ENCODE measurements around the gene UQCR10.
A peak's percentile ranks its signal among the peaks of the same experiment; 100 is the strongest.

UQCR10 gene

DNA sequence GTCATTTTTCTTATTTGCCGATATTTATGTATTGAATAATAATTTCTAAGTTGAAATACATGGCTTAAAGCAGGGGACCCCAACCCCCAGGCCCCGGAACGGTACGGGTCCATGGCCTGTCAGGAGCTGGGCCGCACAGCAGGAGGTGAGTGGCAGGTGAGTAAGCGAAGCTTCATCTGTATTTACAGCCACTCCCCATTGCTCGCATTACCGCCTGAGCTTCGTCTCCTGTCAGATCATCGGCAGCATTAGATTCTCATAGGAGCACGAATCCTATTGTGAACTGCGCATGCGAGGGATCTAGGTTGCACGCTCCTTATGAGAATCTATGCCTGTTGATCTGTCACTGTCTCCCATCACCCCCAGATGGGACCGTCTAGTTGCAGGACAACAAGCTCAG lies 4.9 kb upstream of the UQCR10 start:
- no peak for DNase-seq (ENCODE audit: low spot score)

DNA sequence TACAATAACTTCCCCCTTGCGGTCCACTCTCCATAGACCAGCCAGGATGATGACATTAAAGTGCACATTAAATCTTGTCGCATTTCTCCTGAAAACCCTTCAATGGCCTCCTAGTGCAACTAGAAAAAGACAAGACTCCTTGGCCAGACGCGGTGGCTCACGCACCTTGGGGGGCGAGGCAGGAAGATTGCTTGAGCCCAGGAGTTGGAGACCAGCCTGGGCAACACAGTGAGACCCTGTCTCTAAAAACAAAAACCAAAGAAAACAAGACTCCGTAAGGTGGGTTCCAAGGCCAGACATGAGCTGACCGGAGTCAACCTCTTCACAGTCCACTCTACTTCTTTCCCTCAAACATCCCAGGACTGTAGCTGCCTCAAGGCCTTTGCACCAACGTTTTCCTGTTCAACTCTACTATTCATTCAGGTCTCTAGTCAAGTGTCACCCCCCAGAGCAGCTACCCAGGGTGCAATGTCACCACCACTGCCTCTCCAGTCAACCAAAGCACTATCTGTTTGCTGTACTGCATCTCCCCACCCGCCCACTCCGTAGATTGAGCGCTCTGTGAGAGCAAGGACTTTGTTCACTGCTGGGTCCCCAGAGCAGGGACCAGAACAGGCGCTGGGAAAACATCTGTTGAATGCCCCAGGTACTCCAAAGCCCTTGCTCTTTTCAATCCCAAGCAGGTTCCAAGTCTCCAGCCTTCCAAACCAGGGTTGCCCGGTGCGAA lies 1.1 kb upstream of the UQCR10 start:
- no peak for DNase-seq (ENCODE audit: low spot score)

DNA sequence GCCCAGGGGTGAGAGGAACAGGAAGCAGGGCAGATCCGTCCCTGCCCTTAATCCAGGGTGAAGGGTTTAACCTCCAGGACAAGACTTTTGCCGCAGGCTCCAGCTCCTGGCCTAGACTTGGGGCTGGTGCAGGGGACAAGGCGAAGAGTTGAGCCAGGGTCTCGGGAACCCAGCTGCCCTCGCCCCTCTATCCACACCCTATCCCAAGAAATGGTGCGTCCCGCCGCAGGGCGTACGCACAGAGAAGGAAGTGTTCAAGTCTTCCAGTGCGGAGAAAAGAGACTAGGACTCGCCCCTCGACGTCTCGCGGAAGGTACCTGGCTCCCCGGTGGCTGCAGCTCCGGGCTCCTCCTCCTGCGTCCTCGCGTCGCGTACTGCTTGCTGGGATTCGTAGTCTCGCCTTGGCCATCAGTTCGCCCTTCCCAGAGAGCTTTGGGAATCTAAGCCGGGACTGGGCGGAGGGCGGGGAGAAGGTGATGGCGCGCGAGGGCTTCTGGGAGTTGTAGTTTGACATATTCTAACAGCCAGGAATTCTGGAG lies 468 bp upstream of the UQCR10 start, which contains the start of gene ZMAT5:
Gene ZMAT5 (minus strand): TSS at position 376 of the 539 bp plus-strand sequence. CDS start 18,463 bp downstream, outside the sequence.
- peak; percentile 98 for DNase-seq (ENCODE audit: low spot score)

DNA sequence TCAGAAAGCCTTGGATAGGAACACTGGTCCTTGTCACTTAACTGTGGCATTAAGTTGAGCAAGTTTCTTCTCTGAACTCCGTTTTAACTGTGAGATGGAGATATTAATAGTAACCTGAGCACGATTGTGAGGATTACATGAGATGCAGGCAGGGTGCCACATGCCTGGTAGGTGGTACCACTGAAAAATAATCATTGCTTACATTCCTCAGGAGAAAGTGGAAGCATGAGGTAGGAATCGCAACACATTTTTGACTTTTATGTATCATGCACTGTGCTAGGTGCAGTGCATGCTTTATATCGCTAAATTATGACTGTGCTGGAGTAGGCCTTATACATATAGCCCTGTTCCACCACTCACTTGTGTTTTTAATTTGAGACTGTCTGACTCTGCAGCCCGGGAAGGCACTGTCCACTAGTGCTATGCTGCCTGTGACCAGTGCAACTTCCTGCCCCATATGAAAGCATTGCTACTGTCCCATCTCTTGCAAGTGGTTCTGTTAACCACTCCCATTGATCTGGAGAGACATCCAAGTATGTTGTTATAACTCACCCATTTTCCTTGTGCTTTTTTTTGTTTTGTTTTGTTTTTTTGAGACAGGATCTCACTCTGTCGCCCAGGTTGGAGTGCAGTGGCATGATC lies 1.0 kb downstream of the UQCR10 start:
- no peak for DNase-seq (ENCODE audit: low spot score)

DNA sequence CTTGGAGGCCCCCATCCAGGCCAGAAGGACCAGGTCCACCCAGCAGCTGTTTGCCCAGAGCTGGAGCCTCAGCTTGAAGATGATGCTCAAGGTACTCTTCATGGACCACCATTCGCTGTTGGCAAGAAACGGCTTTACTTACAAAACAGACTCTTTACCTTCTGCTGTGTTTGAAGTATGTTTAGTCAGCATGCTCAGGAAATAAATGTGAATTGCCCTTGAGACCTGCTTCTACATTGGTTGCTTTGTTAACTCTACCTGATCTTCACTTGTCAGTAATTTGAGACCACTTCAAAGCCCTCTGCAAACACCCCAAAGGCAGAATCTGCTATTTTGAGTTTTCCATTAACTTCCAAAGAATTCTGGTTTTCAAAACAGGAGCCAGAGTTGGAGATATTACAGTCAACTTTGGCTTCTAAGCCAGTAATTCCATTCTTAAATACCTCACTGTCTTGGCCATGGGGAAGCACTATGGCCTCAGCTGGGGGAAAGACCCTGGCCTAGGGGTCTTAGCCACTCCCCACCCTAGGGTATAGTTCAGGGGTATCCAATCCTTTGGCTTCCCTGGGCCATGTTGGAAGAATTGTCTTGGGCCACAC lies 2.7 kb downstream of the UQCR10 start:
- DNase-seq (ENCODE audit: low spot score): no peak

DNA sequence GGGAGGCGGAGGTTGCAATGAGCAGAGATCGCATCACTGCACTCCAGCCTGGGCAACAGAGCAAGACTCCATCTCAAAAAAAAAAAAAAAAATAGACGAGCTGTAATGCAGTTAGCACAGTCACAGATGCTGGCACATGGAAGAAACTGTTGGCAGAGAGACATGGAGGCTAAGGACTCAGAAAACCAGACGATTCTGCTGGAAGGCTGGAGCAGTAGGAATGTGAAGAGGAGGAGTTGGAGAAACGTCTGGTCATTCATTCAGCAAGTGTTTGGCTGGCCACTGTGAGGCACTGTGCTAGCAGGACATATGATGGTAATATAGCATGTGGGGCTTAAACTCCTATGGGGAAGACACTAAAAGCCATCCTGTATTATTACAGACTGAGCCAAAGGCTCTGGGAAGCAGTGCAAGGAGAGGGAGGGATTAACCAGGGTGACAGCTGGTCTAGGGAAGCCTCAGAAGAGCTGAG lies 5.0 kb downstream of the UQCR10 start:
- no peak for DNase-seq (ENCODE audit: low spot score)

DNA sequence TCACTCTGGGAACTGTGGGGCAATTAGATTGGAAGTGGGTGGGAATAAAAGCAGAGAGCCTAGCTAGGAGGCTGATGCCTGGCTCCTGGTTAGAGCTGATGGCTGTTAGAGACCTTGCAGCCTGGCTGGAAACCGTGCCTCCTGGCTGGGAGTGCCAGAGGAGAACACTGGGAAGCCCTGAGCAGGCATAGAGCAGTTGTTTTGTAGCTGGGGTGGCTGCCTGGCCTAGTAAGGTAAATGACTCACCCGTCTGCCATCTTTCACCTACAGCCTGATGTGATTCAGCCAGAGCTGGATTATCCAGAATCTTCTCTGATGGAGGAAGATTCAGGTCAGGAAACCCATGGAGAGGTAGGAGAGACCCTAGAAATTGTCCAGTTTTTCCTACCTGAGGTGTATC lies 6.1 kb downstream of the UQCR10 start:
- no peak for DNase-seq (ENCODE audit: low spot score)

DNA sequence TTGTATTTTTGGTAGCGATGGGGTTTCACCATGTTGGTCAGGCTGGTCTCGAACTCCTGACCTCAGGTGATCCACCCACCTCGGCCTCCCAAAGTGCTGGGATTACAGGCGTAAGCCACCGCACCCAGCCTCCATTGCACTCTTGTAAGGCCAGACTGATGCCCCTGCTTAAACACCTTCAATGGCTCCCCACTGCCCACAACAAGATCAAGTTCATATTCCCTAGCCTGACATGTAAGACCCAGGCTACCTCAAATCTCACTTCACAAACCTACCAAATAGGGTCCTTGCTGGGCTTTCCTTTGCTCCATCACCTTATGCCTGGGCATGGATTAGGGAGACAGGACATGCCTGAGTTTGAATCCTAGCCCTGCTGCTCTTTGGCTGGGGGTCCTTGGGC lies 13.1 kb downstream of the UQCR10 start:
- no peak for DNase-seq (ENCODE audit: low spot score)

DNA sequence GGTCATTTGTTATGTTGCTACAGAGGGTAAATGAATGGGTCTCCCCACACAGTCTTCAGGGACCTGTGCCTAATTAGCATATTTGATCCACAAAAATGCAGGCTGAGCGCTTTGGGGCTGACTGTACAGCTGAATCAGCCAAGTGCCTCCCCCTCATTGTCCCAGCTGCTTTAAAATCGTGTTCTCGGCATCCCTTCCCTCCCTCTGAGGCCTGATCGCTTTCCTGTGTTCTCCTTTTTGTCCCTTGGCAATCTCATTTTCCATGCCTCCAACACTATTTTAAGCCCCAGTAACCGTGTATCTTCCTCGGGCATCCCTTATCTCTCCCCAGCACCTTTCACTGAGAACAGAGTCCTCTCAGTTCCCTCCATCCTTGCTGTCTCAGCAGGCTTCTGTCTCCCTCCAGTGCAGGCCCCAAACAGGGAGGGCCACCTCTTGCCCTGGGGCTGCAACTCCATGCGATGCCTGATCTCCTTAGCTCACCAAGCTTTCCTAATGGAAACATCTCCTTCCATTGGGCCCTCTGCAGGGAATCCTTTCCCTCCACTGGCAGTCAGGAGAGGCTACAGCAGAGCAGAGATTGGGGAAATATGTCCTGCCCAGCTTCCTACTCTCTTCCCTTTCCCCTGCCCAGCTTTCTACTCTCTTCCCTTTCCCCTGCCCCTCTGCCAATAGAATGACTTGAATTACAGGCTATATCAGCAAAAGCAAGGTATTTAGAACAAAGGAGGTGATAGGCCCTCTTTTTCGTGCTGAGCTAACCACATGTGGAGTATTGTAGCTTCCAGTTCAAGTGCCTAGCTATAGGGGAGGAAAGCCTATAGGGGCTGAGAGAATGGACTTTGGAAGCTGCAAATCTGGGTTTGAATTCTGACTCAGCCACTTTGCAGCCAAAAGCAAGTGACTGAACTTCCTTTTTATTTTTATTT lies 13.8 kb downstream of the UQCR10 start:
- DNase-seq (ENCODE audit: low spot score): no peak

DNA sequence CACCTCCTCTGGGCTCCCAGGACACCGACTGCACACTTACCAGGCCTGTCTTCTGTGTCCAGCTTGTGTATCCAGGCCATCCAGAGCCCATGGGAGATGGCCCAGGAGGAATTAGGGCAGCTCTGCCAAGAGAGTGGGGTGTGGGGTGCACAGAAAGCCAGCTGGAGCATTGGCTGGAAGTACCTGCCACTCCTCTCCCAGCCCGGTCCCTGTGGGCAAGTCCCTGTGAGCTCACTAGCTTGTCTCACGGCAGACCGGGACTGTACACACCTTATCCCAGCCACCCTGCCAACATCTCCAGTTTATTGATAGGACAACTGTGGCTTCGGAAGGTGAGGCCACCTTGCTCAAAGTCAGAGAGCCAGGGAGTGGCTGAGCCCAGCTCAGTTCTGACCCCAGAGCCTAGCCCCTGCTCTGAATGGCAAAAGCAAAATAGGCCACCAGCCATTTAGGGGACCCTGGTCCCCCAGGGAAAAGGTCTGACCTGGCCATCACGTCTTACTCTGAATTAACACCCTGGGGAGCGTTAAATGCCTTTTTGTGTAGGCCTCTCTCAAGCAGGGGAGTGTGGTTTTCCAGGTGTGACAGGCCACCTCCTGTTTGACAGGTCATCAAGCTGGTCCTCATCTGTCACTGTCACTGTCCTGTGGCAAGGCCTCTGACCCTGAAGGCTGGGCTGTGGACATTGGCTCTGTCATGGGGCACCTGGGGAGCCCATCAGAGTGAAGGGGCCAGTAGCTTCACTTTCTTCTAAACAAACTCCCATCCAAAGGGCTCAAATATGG lies 15.1 kb downstream of the UQCR10 start:
- no peak for DNase-seq (ENCODE audit: low spot score)

DNA sequence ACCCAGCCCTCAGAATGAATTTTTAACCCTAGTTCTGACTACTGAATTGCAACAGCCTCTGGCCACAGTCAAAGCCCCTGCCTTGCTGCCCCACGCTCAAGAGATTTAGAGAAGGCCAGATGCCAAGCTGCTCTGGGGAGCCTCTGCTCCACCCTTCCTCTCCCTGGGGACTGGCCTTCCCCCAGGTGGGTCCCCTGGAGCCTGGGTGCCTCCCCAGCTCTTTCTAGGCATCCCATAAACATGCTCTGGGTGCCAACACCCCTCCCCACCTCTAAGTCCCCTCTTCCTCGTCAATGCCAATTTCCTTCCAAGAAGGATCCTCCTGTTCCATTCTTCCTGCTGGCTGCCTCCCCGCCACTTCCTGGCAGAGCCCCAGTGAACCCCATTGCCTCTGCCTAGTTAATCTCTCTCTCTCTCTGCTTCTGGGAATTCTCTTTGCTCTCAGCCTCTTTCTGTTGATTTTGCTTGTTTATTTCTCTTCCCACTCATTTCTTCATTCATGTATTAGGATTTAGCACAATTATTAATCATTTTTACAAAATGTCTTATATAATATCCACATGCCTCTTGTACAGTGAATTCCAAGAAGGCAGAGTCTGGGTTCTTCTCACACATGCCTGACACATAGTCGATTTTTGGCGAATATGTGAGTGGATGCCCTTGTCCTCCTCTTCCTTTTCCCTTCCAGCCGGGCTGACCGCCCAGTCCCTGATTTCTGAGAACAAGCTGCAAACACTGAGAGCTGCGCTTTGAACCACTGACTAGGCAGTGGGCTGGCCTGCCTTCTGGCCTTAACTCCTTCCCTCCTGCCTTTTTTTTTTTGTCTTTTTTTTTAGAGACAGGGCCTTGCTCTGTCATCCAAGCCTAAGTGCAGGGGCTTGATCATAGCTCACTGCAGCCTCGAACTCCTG lies 17.5 kb downstream of the UQCR10 start:
- no peak for DNase-seq (ENCODE audit: low spot score)

DNA sequence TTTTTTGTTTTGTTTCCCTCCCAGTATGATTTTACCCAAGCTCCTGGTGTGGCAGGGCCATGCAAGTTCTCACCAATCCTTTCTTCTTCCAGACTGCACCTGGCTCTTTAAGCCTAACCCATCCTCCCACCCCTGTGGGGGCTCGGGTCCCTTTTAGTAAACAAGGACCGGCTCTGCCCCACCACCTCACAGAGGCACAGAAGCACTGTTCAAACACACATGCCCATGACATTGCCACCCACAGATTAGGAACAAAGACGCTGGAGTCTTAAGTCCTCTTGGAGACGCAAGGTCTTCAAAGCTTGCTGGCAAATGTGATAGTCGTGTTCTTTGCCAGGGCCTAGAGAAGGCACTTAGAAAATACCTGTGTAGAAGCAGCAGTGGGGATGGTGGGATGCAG lies 18.9 kb downstream of the UQCR10 start:
- no peak for DNase-seq (ENCODE audit: low spot score)

DNA sequence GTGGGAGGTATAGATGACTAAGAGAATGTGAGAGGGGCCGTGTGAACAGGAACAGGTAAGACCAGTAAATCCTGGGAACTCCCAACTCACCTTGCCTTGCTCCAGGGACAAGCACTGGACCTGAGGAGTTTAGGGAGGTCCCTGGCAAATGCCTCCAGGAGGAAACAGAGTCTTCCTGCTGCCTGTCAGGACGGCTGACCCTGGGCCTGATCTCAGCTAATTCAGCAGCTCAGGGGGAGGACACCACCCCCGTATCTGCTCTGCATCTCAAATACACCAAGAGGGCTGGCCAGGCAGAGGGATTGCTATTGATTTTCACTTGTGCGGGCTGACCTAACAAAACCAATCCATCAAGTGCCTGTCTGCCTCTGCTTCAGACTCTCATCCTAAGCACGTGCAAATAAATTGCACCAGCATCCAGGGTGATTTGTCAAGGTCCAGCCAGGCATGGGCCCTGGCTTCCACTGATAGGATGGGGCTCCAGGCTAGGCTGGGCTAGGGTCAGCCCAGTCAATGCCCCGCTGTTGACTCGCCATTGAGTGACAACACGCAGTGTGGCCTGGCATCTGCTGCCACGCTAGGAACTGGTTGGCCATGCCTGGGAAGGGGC lies 20.3 kb downstream of the UQCR10 start:
- peak; percentile 19 for DNase-seq (ENCODE audit: low spot score)

DNA sequence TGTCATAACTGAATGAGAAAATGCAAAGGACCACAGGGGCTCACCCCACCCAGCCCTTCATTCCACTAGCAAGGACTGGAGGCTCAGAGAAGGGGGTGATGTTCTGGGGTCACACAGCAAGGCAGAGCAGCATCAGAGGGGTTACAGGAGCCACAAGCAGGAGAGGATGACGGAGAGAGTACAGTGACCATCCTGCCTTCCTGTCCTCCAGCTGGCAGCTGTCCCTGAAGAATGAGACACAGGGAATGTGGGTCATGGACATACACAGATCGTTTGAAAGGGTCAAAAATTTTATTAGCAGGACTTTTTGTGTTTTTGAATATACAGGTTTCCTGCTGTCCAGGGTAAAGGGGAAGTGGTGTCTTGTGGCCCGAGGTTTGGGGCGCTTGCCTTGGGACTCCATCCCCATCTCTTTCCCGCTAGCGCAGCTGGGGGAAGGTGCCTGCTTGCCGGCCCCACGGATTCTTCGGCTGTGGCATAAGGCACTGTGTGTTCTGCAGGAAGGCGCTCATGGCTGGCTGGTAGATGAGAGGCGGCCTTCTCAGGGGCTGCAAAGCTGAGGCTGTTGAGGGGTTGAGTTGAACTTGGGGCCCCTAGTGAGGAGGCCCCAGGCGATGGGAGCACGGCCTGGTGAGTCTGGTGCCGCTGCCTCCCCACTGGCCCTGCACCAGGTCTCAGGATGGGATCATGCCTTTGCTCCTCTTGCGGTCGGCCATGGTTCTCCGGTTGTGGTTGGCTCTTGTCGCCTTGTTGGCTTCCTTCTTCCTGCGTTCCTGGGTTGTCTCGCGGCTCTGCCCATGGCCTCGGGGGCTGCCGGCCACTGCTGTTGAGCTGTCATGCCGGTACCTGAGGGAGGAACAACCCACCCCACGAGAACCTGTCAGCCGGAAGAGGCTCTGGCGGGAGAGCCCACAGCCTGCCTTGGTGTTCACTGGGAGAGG lies 21.4 kb downstream of the UQCR10 start:
- no peak for DNase-seq (ENCODE audit: low spot score)

DNA sequence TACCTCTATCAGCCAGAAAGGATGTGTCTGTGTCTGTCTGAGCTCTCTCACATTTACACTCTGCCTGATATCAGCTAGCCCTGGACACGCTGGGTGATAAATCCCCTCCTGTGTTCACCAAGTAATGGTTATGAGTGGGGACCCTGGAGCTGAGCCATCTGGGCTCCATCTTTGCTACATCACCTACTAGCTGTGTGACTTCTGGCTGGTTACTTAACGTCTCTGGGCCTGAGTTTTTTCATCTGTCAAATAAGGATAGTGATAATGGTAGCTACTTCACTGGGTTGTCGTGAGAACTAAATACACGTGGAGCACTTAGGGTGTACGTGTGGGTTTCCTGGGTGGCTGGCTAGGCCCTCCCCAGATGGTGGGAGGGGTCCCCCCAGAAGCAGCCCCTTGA lies 22.9 kb downstream of the UQCR10 start:
- no peak for DNase-seq (ENCODE audit: low spot score)

DNA sequence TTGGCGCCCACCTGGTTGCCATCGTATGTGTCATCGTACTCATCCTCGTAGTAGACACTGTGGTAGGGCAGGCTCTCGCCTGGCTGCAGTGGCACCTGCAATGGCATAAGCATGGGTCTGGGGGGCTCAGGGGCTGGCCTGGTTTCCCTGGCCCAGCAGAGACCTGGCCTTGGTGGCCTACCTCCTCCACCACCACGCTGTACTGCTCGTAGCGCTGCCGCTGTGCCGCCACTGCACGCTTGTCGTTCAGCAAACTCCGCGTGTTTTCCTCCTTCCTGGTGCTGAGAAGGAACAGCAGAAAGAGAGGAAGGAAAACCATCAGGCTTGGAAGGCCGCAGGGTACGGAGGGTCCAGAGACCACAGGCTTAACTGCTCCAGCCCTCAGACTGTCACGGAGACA lies 26.2 kb downstream of the UQCR10 start:
- DNase-seq (ENCODE audit: low spot score): no peak

DNA sequence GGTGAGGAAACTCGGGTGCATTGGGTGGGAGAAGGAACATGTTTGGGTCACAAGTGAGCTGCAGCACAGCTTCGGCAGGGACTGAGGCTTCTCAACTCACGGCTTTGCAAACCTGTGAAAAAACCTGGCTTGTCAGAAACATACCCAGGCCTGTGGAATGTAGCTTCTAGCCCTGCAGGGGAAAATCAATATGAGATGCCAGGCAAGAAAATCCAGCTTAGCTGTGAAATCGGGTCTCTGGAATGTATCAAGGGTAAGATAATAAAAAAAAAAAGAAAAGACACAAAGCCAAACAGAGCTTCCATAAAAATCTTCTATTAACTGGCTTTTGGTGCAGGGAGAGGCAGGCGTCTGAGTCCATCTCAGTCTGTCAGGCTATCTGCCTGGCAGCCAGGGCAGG lies 28.5 kb downstream of the UQCR10 start:
- DNase-seq (ENCODE audit: low spot score): no peak

DNA sequence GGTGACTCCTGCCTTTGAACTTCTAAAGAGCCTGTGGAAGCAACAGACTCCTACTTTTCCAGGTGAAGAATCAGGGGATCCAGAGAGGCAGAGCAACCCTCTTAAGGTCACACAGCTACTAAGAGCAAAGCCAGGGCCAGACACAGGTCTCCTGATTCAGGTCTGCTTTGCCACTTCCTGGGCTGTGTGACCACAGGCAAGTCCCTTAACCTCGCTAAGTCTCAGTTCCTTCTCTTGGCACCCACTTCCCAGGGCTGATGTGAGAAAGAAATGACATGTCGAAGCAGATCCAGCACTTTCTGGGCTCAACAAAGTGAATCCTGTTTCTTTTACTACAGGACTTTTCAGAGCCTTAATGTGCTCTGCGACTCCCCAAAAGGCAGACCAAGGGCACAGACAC lies 30.2 kb downstream of the UQCR10 start:
- DNase-seq (ENCODE audit: low spot score): no peak

All from SK-N-DZ (cell line).